Measurements from ENCODE around the gene SLMAP. TPM values are rescaled to one million over a fixed set of nuclear protein-coding genes. Genes with fewer than 3 reads are reported as not detected.

The SLMAP gene
- total RNA-seq, 3 donors from 2014 or later, result 41.3 to 105 (median 83.6) TPM

- H3K4me3 ChIP-seq, result no peak overlapping the region
- no peak overlapping the region for H3K27ac ChIP-seq
- TF ChIP-seq POLR2AphosphoS5 (IDR thresholded peaks at IDR 0.05) (no peak), POLR2A (IDR thresholded peaks at IDR 0.05) (no peak)
- TF ChIP-seq, protein P1, sequence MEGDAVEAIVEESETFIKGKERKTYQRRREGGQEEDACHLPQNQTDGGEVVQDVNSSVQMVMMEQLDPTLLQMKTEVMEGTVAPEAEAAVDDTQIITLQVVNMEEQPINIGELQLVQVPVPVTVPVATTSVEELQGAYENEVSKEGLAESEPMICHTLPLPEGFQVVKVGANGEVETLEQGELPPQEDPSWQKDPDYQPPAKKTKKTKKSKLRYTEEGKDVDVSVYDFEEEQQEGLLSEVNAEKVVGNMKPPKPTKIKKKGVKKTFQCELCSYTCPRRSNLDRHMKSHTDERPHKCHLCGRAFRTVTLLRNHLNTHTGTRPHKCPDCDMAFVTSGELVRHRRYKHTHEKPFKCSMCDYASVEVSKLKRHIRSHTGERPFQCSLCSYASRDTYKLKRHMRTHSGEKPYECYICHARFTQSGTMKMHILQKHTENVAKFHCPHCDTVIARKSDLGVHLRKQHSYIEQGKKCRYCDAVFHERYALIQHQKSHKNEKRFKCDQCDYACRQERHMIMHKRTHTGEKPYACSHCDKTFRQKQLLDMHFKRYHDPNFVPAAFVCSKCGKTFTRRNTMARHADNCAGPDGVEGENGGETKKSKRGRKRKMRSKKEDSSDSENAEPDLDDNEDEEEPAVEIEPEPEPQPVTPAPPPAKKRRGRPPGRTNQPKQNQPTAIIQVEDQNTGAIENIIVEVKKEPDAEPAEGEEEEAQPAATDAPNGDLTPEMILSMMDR (IDR thresholded peaks at IDR 0.05), result no peak
- DNase-seq (ENCODE audit: low spot score in 2 of 2), result no peak
- H3K27me3 ChIP-seq, result no peaks in the 10 kb centered on the region
- intact Hi-C loops (cut with DNase I; ENCODE audit: low total_unique reads), result no loop called here
- no peaks in the 10 kb centered on the region for H3K4me1 ChIP-seq
- no peaks in the 10 kb centered on the region for H3K9me3 ChIP-seq
- H3K36me3 ChIP-seq, result no peaks in the 10 kb centered on the region
Observed at GRCh38 chr3:57978316-57978715, 222.2 kb downstream of the SLMAP start.

Other genes starting within 250 kb of the SLMAP start
- gene DNAH12, start 212.0 kb upstream of the SLMAP start, total RNA-seq, result under 1 TPM; 0.15 to 0.33 (median 0.32) TPM
- 10 to 100 TPM; 17.4 to 26.8 (median 18.4) TPM for gene PDE12, start 200.0 kb upstream of the SLMAP start, total RNA-seq
- 100 to 1,000 TPM in 2 of 3 donors, 10 to 100 TPM in 1; 93.6 to 125 (median 120) TPM for gene ARF4, start 159.0 kb upstream of the SLMAP start, total RNA-seq
- gene DENND6A, start 63.2 kb upstream of the SLMAP start, total RNA-seq, result 10 to 100 TPM; 33.1 to 56.2 (median 38.0) TPM

Measured in breast epithelium (tissue), 4 donors.